Measurements from ENCODE around the gene QPCT.
"Not testable (repeated sequence)": the region's sequence is repeated elsewhere in the genome, so short reads cannot be mapped to it uniquely, and the experiment has no call there.

The QPCT gene

GRCh38 chr2:37361994-37362698 is 17.7 kb downstream of the QPCT start:
- DNase-seq = no peak

- DNase-seq = no peak
Observed at GRCh38 chr2:37364351-37364750, 19.9 kb downstream of the QPCT start.

- no peak for DNase-seq
Observed at GRCh38 chr2:37365669-37366068, 21.2 kb downstream of the QPCT start.

GRCh38 chr2:37366773-37367172 is 22.3 kb downstream of the QPCT start:
- no peak for DNase-seq

- DNase-seq = no peak
Observed at GRCh38 chr2:37367310-37367709, 22.9 kb downstream of the QPCT start.

- DNase-seq = no peak
Observed at GRCh38 chr2:37367984-37368383, 23.6 kb downstream of the QPCT start.

- no peak for DNase-seq
Observed at GRCh38 chr2:37370666-37371065, 26.2 kb downstream of the QPCT start.

GRCh38 chr2:37372000-37372399 is 27.6 kb downstream of the QPCT start:
- DNase-seq = no peak

GRCh38 chr2:37375741-37376288 is 31.4 kb downstream of the QPCT start:
- DNase-seq = no peak

GRCh38 chr2:37376421-37377186 is 32.2 kb downstream of the QPCT start:
- no peak for DNase-seq

- DNase-seq = no peak
Observed at GRCh38 chr2:37377187-37377532, 32.7 kb downstream of the QPCT start.

- no peak for DNase-seq
Observed at GRCh38 chr2:37378411-37378810, 34.0 kb downstream of the QPCT start.

GRCh38 chr2:37379881-37380296 is 35.5 kb downstream of the QPCT start:
- no peak for DNase-seq

GRCh38 chr2:37380787-37381186 is 36.4 kb downstream of the QPCT start:
- not testable (repeated sequence) for DNase-seq

- not testable (repeated sequence) for DNase-seq
Observed at GRCh38 chr2:37384261-37384660, 39.8 kb downstream of the QPCT start.

GRCh38 chr2:37387148-37387835 is 42.9 kb downstream of the QPCT start:
- no peak for DNase-seq

GRCh38 chr2:37388074-37388473 is 43.6 kb downstream of the QPCT start:
- DNase-seq = no peak

GRCh38 chr2:37389395-37389794 is 45.0 kb downstream of the QPCT start:
- DNase-seq = no peak

GRCh38 chr2:37389989-37390765 is 45.7 kb downstream of the QPCT start:
- peak; percentile 15 for DNase-seq

- DNase-seq = no peak
Observed at GRCh38 chr2:37390777-37391176, 46.3 kb downstream of the QPCT start.

GRCh38 chr2:37391711-37392110 is 47.3 kb downstream of the QPCT start:
- DNase-seq = no peak

GRCh38 chr2:37392428-37392827 is 48.0 kb downstream of the QPCT start:
- DNase-seq = no peak

- DNase-seq = no peak
Observed at GRCh38 chr2:37394263-37394662, 49.8 kb downstream of the QPCT start.
